Measurements from ENCODE around the gene CYP1B1.
"Not testable (repeated sequence)": the region's sequence is repeated elsewhere in the genome, so short reads cannot be mapped to it uniquely, and the experiment has no call there.

- TF ChIP-seq POLR2AphosphoS5, CTCF, POLR2A, EP300 (IDR thresholded peaks at IDR 0.05): not testable (repeated sequence)
Measured at GRCh38 chr2:38084556-38084955, 8.6 kb upstream of the CYP1B1 start.

Data from suprapubic skin (tissue), 4 donors.